ENCODE results near the gene TCAIM. TPM values are rescaled to one million over a fixed set of nuclear protein-coding genes. Genes with fewer than 3 reads are reported as not detected.
A peak's percentile ranks its signal among the peaks of the same experiment; 100 is the strongest.

Gene TCAIM, protein sequence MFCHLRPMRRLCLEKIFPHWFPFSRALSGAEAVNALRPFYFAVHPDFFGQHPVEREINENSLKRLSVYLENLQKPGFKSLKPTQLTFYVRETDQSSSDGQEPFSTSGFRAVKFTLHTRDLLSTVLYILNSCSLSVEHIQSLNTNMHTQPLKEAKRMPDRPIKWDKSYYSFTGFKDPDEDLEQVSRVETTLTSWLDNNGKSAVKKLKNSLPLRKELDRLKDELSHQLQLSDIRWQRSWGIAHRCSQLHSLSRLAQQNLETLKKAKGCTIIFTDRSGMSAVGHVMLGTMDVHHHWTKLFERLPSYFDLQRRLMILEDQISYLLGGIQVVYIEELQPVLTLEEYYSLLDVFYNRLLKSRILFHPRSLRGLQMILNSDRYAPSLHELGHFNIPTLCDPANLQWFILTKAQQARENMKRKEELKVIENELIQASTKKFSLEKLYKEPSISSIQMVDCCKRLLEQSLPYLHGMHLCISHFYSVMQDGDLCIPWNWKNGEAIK
- total RNA-seq (2022) (24.3 and 24.9 TPM in 2 replicates), Bru-seq, nascent RNA (percentile 67 among the genes with signal in this experiment), BruChase-seq, experiment 1, labeled RNA remaining after a 6-hour chase (percentile 69 among the genes with signal in this experiment), BruChase-seq, experiment 2, labeled RNA remaining after a 2-hour chase (percentile 70 among the genes with signal in this experiment)
- long read RNA-seq, transcript TCAIM-202 (4 exons, 1,998 nt) = minor isoform, 8 of 43 reads
- long read RNA-seq, transcript TCAIM-203 (4 exons, 2,178 nt) = major isoform, 20 of 43 reads
- long read RNA-seq, partial matches to known transcripts = 2 of 43 reads
- long read RNA-seq, other reads (novel, unspliced or antisense) = 8 of 43 reads

DNA sequence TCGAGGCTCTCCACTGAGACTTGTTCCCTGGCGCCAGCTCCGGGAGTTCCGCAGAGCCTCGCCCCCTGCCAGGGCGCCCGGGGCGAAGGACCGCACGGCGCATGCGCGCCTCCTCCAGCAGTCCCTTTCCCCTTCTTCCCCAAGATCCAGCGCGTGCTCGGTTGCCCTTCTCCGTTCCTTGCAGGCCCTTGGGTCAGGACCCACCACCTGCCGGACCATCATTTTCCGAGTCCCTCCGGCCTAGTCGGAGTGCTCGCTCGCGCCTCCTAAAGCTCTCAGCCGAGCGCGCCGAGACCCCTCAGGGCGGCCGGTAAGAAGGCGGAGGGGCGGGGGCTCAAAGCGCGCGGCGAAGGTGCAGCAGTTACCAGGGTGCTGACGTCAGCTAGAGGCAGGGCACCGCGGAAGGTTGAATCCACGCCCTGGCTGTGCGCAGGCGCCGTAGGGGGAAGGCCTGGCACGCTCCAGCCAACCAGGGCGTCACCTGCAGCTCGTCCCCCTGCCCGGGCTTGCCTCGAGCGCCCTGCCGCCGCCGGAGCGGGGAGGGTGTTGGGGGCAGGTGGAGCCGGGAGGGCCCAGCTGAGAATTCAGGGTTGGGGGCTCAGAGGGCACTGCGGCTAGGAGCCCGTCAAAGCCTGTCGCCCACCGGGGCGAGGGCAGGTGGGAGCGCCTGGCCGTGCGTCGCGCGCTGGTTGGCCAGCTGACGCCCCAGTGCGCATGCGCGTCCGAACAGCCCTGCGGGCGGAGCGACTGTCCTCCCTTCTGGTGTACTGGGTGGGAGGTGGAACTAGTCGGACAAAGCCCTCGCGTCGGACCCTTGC is at the start of gene TCAIM:
TSS of gene TCAIM (plus strand) at position 757 of the 818 bp plus-strand sequence. CDS start 16,017 bp downstream, outside the sequence.
- intact Hi-C loops (cut with micrococcal nuclease; ENCODE audit: unreplicated experiment) = no loop called here
- H3K27ac Mint-ChIP-seq (ENCODE audit: unreplicated experiment) = peak within 1 kb of the TSS; percentile 95
- no TSS peak for BruUV-seq (replicated peaks)
- CTCF ChIA-PET = interaction anchor here (0.5 to 1.8 kb wide), 5 partner anchors 12 to 442 kb away, joined by 3 to 6 read pairs (median 5); no protein-coding TSS in a partner anchor
- no peaks in the 10 kb centered on the region for H3K9me3 Mint-ChIP-seq (ENCODE audit: low read depth, unreplicated experiment)
- peaks cover 37% of the 10 kb centered on the region for H3K36me3 Mint-ChIP-seq (ENCODE audit: insufficient read depth, unreplicated experiment)
- DNase-seq = peak; percentile 97
- H3K4me3 Mint-ChIP-seq (ENCODE audit: low read depth, unreplicated experiment) = peak within 1 kb of the TSS; percentile 96
- TF ChIP-seq, protein P1, sequence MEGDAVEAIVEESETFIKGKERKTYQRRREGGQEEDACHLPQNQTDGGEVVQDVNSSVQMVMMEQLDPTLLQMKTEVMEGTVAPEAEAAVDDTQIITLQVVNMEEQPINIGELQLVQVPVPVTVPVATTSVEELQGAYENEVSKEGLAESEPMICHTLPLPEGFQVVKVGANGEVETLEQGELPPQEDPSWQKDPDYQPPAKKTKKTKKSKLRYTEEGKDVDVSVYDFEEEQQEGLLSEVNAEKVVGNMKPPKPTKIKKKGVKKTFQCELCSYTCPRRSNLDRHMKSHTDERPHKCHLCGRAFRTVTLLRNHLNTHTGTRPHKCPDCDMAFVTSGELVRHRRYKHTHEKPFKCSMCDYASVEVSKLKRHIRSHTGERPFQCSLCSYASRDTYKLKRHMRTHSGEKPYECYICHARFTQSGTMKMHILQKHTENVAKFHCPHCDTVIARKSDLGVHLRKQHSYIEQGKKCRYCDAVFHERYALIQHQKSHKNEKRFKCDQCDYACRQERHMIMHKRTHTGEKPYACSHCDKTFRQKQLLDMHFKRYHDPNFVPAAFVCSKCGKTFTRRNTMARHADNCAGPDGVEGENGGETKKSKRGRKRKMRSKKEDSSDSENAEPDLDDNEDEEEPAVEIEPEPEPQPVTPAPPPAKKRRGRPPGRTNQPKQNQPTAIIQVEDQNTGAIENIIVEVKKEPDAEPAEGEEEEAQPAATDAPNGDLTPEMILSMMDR (IDR thresholded peaks at IDR 0.05; ENCODE audit: unreplicated experiment) = no peak
- H3K4me1 Mint-ChIP-seq (ENCODE audit: low read depth, unreplicated experiment) = peaks cover 28% of the 10 kb centered on the region
- peaks cover 18% of the 10 kb centered on the region for H3K27me3 Mint-ChIP-seq (ENCODE audit: unreplicated experiment)

DNA sequence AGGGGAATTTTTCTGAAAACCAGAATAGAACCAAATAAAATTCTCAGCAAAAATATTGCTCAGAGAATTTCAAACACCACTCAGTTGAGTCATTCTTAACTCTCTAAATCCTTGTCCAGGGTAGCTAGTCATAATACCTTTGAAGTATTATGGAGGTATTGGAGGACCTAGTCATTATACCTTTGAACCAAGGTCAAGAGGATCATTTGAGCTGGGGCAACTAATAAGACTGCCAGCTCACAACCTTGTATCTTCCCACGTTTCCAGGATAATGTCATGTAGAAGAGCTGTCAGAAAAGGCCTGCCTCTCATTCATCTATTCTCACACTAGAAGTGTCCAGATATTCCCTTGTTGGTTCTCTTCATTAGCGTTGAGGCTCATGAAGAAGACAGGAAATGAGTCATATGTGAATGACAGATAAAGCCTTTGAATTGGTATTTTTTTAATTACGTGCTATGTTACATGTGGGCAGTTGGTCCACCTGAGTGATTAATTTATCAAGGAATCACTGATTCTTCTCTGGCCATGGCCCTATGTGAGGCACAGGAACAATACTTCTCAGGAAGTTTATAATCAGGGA is 48.6 kb upstream of the TCAIM start:
- H3K27ac Mint-ChIP-seq (ENCODE audit: unreplicated experiment) = no peak overlapping the region
- H3K4me1 Mint-ChIP-seq (ENCODE audit: low read depth, unreplicated experiment) = no peaks in the 10 kb centered on the region
- H3K4me3 Mint-ChIP-seq (ENCODE audit: low read depth, unreplicated experiment) = no peak overlapping the region
- no peaks in the 10 kb centered on the region for H3K36me3 Mint-ChIP-seq (ENCODE audit: insufficient read depth, unreplicated experiment)
- no peaks in the 10 kb centered on the region for H3K9me3 Mint-ChIP-seq (ENCODE audit: low read depth, unreplicated experiment)
- BruUV-seq (replicated peaks) = no TSS peak
- CTCF ChIA-PET = no interaction called here
- H3K27me3 Mint-ChIP-seq (ENCODE audit: unreplicated experiment) = no peaks in the 10 kb centered on the region
- TF ChIP-seq, protein P1 (IDR thresholded peaks at IDR 0.05; ENCODE audit: unreplicated experiment) = no peak
- no peak for DNase-seq
- intact Hi-C loops (cut with micrococcal nuclease; ENCODE audit: unreplicated experiment) = no loop called here

DNA sequence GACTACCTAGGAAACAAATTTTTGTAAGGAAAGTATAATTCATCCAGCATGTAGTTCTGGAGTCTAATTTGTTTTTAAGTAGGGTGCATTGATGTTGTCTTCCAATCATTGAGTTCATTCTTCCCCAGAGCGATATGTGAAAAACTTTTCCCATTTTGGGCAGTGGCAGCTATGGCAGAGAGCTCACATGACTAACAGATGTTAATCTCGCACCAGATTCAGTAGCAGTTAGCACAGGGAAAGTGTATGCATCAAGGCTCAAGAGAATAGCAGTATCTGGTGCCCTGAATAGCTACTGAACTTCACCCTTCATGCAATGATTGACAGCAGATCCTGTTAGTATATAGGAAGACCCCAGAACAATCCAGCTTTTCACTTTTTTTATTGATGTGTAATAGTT is 46.3 kb upstream of the TCAIM start:
- TF ChIP-seq, protein P1 (IDR thresholded peaks at IDR 0.05; ENCODE audit: unreplicated experiment) = no peak
- Mint-ChIP-seq H3K9me3 (ENCODE audit: low read depth, unreplicated experiment) (no peaks in the 10 kb centered on the region), H3K27ac (ENCODE audit: unreplicated experiment) (no peak overlapping the region), H3K36me3 (ENCODE audit: insufficient read depth, unreplicated experiment) (no peaks in the 10 kb centered on the region), H3K4me1 (ENCODE audit: low read depth, unreplicated experiment) (no peaks in the 10 kb centered on the region), H3K27me3 (ENCODE audit: unreplicated experiment) (no peaks in the 10 kb centered on the region), H3K4me3 (ENCODE audit: low read depth, unreplicated experiment) (no peak overlapping the region)
- intact Hi-C loops (cut with micrococcal nuclease; ENCODE audit: unreplicated experiment) = no loop called here
- CTCF ChIA-PET = no interaction called here
- BruUV-seq (replicated peaks) = no TSS peak
- DNase-seq = no peak

DNA sequence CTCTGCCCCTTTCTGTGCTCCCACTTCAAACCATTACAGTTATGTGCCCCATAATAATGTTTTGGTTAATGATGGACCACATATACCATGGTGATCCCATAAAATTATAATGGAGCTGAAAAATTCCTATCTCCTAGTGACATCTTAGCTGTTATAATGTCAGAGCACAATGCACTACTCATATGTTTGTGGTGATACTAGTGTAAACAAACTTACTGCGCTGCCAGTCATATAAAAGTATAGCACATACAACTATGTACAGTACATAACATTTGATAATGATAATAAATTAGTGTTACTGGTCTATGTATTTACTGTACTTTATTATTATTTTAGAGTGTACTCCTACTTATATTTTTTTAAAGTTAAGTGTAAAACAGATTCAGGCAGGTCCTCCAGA is 45.6 kb upstream of the TCAIM start:
- no peak for DNase-seq
- H3K4me3 Mint-ChIP-seq (ENCODE audit: low read depth, unreplicated experiment) = no peak overlapping the region

More for the DNA sequence above, 45.6 kb upstream of the TCAIM start:
- no peaks in the 10 kb centered on the region for H3K36me3 Mint-ChIP-seq (ENCODE audit: insufficient read depth, unreplicated experiment)
- H3K27ac Mint-ChIP-seq (ENCODE audit: unreplicated experiment) = no peak overlapping the region
- TF ChIP-seq, protein P1 (IDR thresholded peaks at IDR 0.05; ENCODE audit: unreplicated experiment) = no peak
- no peaks in the 10 kb centered on the region for H3K4me1 Mint-ChIP-seq (ENCODE audit: low read depth, unreplicated experiment)
- H3K9me3 Mint-ChIP-seq (ENCODE audit: low read depth, unreplicated experiment) = peaks cover 2% of the 10 kb centered on the region
- CTCF ChIA-PET = no interaction called here
- no peaks in the 10 kb centered on the region for H3K27me3 Mint-ChIP-seq (ENCODE audit: unreplicated experiment)
- BruUV-seq (replicated peaks) = no TSS peak
- intact Hi-C loops (cut with micrococcal nuclease; ENCODE audit: unreplicated experiment) = no loop called here

Data from Calu3 (cell line).